PC-9 (cell line): ENCODE measurements around the gene GALNT11. TPM values are rescaled to one million over a fixed set of nuclear protein-coding genes. Genes with fewer than 3 reads are reported as not detected.
"Not testable (repeated sequence)": the region's sequence is repeated elsewhere in the genome, so short reads cannot be mapped to it uniquely, and the experiment has no call there.

Experiments used
- BruUV-seq: library from RNA; stranded (reverse); fragments of 400-500 nt; replicated peaks from 2 replicates; lab custom pipeline; 2021; lab: Mats Ljungman, UMichigan
- CTCF ChIA-PET: fragments of 300-600 bp; sonication (Branson Sonifier 250); formaldehyde crosslinking; loops from one replicate; lab custom pipeline; 2022; ENCODE audit warnings: antibody characterized with exemption; lab: Charles Lee
- POLR2A ChIA-PET: fragments of 300-600 bp; sonication (Branson Sonifier 250); formaldehyde crosslinking; loops from one replicate; lab custom pipeline; 2022; ENCODE audit warnings: antibody characterized with exemption; ENCODE audit not compliant: unreplicated experiment; lab: Charles Lee
- DNase-seq, 2 experiments: peaks; one replicate each; pipeline versions ENCODE4 v3.0.0 to v3.0.0-alpha.2; 2015 to 2022; ENCODE audit warnings: mixed read lengths in 1 of 2
- H2AFZ ChIP-seq: fragments of 200-600 bp; sonication (generic); 2 replicates; pipeline ENCODE4 v1.8.1; 2017; ENCODE audit warnings: antibody characterized with exemption
- H3F3A ChIP-seq: fragments of 200-600 bp; sonication (generic); 2 replicates; pipeline ENCODE4 v1.8.1; 2017; ENCODE audit warnings: antibody characterized with exemption, mild to moderate bottlenecking, low read depth; ENCODE audit not compliant: insufficient read depth
- H3K27ac ChIP-seq: fragments of 200-600 bp; sonication (generic); 2 replicates; pipeline ENCODE4 v1.6.1; 2016; ENCODE audit warnings: mixed run types
- H3K27me3 ChIP-seq: fragments of 200-600 bp; sonication (generic); 2 replicates; pipeline ENCODE4 v1.6.1; 2016; ENCODE audit warnings: low read depth, mixed run types; ENCODE audit not compliant: insufficient read depth
- H3K36me3 ChIP-seq: fragments of 200-600 bp; sonication (generic); 2 replicates; pipeline ENCODE4 v1.6.1; 2016; ENCODE audit warnings: low read depth, mixed run types
- H3K4me1 ChIP-seq: fragments of 200-600 bp; sonication (generic); replicated peaks from 2 replicates; pipeline ENCODE4 v1.6.1; 2016; ENCODE audit warnings: mixed run types; ENCODE audit not compliant: insufficient read depth
- H3K4me2 ChIP-seq: fragments of 200-600 bp; sonication (generic); 2 replicates; pipeline ENCODE4 v1.6.1; 2017; ENCODE audit warnings: mixed run types
- H3K4me3 ChIP-seq: fragments of 200-600 bp; sonication (generic); 2 replicates; pipeline ENCODE4 v1.6.1; 2016; ENCODE audit warnings: mixed run types
- H3K79me2 ChIP-seq: fragments of 200-600 bp; sonication (generic); 2 replicates; pipeline ENCODE4 v1.6.1; 2017; ENCODE audit warnings: low read depth, mixed run types
- H3K9me2 ChIP-seq: fragments of 200-600 bp; sonication (generic); 2 replicates; pipeline ENCODE4 v1.8.1; 2017; ENCODE audit warnings: mild to moderate bottlenecking; ENCODE audit not compliant: insufficient read depth
- H3K9me3 ChIP-seq: fragments of 200-600 bp; sonication (generic); 2 replicates; pipeline ENCODE4 v1.8.1; 2016; ENCODE audit warnings: low read depth; ENCODE audit not compliant: insufficient read depth
- H4K20me1 ChIP-seq: fragments of 200-600 bp; sonication (generic); 2 replicates; pipeline ENCODE4 v1.8.1; 2017; ENCODE audit not compliant: insufficient read depth
- CTCF ChIP-seq: fragments of 200-600 bp; sonication (generic); conservative IDR thresholded peaks from 2 replicates; pipeline ENCODE4 v1.6.1; 2017; ENCODE audit warnings: mixed run types, antibody characterized with exemption, mild to moderate bottlenecking, moderate library complexity
- EZH2 ChIP-seq: fragments of 200-600 bp; sonication (generic); IDR thresholded peaks from 2 replicates; pipeline ENCODE4 v1.8.0; 2017; ENCODE audit warnings: antibody characterized with exemption, low read depth
- intact Hi-C: fragments of 100-400 bp; cut with micrococcal nuclease; formaldehyde crosslinking; loops from one replicate; pipeline ENCODE4 v1.10.0; 2022; ENCODE audit not compliant: unreplicated experiment
- total RNA-seq: library from RNA; stranded (reverse); gene quantifications from 2 replicates; pipeline ENCODE4 v1.2.3, GENCODE V29; 2021

The GALNT11 gene
- total RNA-seq, 1 experiment from 2014 or later: 28.8 TPM

DNA sequence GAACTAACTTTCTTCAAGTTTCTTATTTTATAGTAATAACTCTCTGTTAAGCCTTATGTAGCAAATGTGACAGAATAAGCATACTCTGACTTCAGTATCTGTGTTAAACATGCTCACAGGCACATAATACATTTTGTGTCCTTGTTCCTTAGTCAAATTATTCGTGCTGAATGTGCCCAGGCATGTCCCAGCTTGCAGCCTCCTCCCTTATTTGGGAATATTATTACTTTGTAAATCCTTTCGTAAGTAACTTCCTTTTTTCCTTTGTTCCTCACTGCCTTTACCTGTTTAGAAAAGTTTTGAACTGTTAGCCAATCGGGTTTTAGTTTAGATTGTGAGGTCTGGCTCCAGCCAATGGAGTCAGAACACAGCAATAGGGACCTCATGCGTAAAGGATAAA lies 46.9 kb downstream of the GALNT11 start:
- Histone ChIP-seq H3K4me1 (no peaks in the 10 kb centered on the region), H3K36me3 (no peaks in the 10 kb centered on the region), H3K27me3 (no peaks in the 10 kb centered on the region), H2AFZ (no peak overlapping the region), H3K27ac (no peak overlapping the region), H3K9me3 (0 out of 2 replicates have a peak, but pooled peaks cover 3% of the 10 kb centered on the region), H3K9me2 (no peaks in the 10 kb centered on the region), H3K4me2 (no peak overlapping the region), H3F3A (no peaks in the 10 kb centered on the region), H3K79me2 (no peaks in the 10 kb centered on the region), H3K4me3 (no peak overlapping the region), H4K20me1 (no peaks in the 10 kb centered on the region)
- no peak for DNase-seq
- no TSS peak for BruUV-seq
- POLR2A ChIA-PET: no interaction called here
- intact Hi-C loops: no loop called here
- no peak for TF ChIP-seq CTCF
- TF ChIP-seq EZH2: no peak
- CTCF ChIA-PET: no interaction called here

- Histone ChIP-seq H3K9me2 (no peaks in the 10 kb centered on the region), H3K36me3 (no peaks in the 10 kb centered on the region), H3K4me1 (no peaks in the 10 kb centered on the region), H3K9me3 (0 out of 2 replicates have a peak, but pooled peaks cover 3% of the 10 kb centered on the region), H3K4me3 (no peak overlapping the region), H3K79me2 (no peaks in the 10 kb centered on the region), H3K4me2 (no peak overlapping the region), H3K27ac (no peak overlapping the region), H3K27me3 (no peaks in the 10 kb centered on the region), H4K20me1 (no peaks in the 10 kb centered on the region), H2AFZ (no peak overlapping the region), H3F3A (no peaks in the 10 kb centered on the region)
- BruUV-seq: no TSS peak
- CTCF ChIA-PET: no interaction called here
- POLR2A ChIA-PET: no interaction called here
- TF ChIP-seq CTCF (no peak), EZH2 (no peak)
- intact Hi-C loops: no loop called here
- DNase-seq: no peak
These were observed 47.9 kb downstream of the GALNT11 start for GRCh38 chr7:152073352-152073751.

DNA sequence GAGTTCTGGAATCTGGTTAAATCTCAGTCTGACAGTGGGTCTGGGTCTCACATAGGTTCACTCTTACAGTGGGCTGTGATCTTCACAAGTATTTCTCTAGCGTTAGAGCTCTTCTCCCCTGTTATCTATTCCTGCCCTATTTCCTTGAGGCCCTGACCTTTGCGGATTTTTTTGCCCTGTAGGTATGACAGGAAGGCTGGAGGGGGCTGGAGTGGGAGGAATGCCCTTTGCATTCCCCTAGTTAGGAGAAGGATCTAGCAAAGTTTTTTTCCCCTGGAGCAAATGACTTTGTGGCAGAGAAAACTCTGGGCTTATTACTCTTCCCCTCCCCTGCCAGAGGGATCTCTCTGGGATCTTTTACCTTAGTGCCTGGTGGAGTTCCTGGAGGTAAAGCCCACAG lies 49.2 kb downstream of the GALNT11 start:
- no peaks in the 10 kb centered on the region for H3K79me2 ChIP-seq
- ChIA-PET CTCF (no interaction called here), POLR2A (no interaction called here)
- H3K27me3 ChIP-seq: no peaks in the 10 kb centered on the region
- TF ChIP-seq CTCF: no peak
- TF ChIP-seq EZH2: no peak
- no peaks in the 10 kb centered on the region for H3K4me1 ChIP-seq
- no peaks in the 10 kb centered on the region for H3K9me2 ChIP-seq
- no peaks in the 10 kb centered on the region for H4K20me1 ChIP-seq
- no peaks in the 10 kb centered on the region for H3F3A ChIP-seq
- no peak overlapping the region for H2AFZ ChIP-seq
- BruUV-seq: no TSS peak
- no peak overlapping the region for H3K27ac ChIP-seq
- H3K36me3 ChIP-seq: no peaks in the 10 kb centered on the region
- H3K9me3 ChIP-seq: 0 out of 2 replicates have a peak, but pooled peaks cover under 1% of the 10 kb centered on the region
- no peak for DNase-seq
- H3K4me3 ChIP-seq: no peak overlapping the region
- no peak overlapping the region for H3K4me2 ChIP-seq
- intact Hi-C loops: no loop called here

GRCh38 chr7:152075379-152075778 lies 49.9 kb downstream of the GALNT11 start:
- H4K20me1 ChIP-seq, H3K27ac ChIP-seq, H3K9me3 ChIP-seq, H3K79me2 ChIP-seq, H3F3A ChIP-seq, H3K36me3 ChIP-seq, H3K4me3 ChIP-seq, DNase-seq, POLR2A ChIA-PET, H2AFZ ChIP-seq, CTCF ChIA-PET, H3K27me3 ChIP-seq, H3K4me1 ChIP-seq, BruUV-seq, intact Hi-C loops, H3K4me2 ChIP-seq, H3K9me2 ChIP-seq: not testable (repeated sequence)
